ENCODE results near the gene PLXNC1.

Gene PLXNC1

DNA sequence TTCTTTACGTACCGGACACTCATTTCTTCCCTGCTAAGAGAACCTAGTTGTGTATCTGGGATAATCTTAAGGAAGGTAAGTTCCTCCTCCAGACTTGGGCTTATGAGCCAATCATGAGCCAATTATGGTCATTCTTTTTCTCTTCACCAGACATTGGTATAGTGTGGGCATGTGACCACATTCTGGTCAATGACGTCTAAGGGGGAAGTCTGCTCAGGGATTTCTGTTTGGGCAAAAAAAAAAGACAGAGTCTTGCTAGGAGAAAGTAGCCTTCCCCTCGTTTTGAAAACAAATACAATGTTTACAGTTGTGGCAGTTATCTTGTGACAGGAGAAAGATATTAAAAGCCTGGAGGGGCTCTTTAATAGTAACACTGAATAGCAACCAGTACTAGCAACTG lies 20.1 kb upstream of the PLXNC1 start:
- DNase-seq (ENCODE audit: extremely low spot score, insufficient read length, low read depth) (no peak), FAIRE-seq (no peak)

GRCh38 chr12:94133964-94134795 lies 14.2 kb upstream of the PLXNC1 start:
- DNase-seq (ENCODE audit: extremely low spot score, insufficient read length, low read depth): no peak
- FAIRE-seq: peak; percentile 89

- no peak for FAIRE-seq
- DNase-seq (ENCODE audit: extremely low spot score, insufficient read length, low read depth): no peak
These were observed 12.5 kb upstream of the PLXNC1 start for GRCh38 chr12:94135896-94136295.

GRCh38 chr12:94139816-94140215 lies 8.6 kb upstream of the PLXNC1 start:
- no peak for FAIRE-seq
- no peak for DNase-seq (ENCODE audit: extremely low spot score, insufficient read length, low read depth)

GRCh38 chr12:94140556-94140955 lies 7.8 kb upstream of the PLXNC1 start:
- DNase-seq (ENCODE audit: extremely low spot score, insufficient read length, low read depth): no peak

DNA sequence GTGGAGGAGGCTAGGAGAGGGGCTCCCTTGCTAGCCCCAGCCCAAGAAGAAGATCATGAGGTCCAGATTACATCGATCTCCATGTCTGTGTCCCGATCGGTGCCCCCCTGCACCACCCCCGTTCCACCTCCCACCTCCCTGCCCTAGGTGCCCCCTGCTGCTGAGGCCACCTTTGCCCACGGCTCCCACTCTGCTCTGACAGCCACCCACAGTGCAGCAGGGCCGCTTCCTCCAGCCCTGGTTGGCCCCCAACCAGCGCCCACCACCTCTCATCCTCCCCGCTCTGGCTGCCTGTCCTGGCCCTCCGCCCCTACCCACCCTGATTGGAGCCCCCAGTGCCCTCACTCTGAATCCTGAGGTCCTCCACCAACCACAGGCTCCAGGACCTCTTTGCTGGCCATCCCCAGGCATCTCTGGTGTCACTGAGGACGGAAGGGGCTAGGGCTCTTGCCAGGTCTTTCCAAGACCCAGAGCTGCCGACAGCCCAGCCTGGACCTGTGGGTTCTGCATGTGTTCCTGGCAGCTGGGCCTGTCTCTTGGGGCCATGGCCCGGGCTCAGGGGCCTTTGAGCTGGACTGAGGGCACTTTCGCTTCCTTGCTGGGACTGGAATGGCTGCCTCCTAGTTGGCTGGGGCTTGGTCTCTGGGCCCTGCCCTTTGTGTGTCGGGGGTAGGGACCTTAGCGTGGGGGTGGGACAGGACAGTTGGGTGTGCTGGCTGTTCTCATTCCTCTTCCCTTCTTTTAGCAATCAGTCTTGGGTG lies 7.2 kb upstream of the PLXNC1 start:
- no peak for FAIRE-seq
- DNase-seq (ENCODE audit: extremely low spot score, insufficient read length, low read depth): no peak

More at GRCh38 chr12:94140556-94140955, 7.8 kb upstream of the PLXNC1 start:
- FAIRE-seq: peak; percentile 39

DNA sequence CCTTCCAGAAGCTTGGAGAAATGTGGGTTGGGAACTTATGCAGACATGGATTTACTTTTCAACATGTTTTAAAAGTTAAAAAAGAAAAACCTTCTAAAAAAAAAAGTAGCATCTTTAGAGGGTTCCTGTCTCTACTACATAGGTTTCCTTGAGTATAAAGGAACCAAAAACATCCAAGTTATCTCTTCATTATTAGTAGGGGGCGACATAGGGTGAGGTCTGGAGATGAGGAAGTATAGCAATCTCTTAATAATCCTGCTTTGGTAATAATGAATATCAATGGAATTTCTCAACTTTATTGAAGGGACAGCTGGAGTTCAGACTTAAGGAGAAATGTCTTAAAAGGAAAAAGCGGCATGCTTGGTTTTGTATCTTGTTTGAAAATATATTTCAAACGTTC lies 6.5 kb upstream of the PLXNC1 start:
- DNase-seq (ENCODE audit: extremely low spot score, insufficient read length, low read depth): no peak
- FAIRE-seq: no peak

DNA sequence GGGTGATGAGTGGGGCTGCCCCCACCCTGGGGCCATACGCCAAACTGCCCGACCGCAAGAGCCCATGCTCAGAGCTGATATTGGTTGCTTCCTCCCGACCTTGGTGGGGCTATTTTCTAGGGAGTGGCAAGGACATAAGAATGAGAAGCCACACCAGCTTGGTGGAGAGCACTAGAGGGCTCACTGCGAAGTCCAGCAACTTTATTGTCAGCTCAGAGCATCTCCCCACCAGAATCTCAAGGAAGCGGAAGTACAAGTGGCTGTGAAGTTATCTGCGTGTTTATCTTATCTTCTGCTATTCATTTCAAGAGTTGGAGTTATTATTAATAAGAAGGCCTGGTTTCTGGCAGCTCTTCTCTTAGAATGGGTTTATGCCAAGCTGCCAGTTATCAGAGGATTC lies 4.9 kb upstream of the PLXNC1 start:
- DNase-seq (ENCODE audit: extremely low spot score, insufficient read length, low read depth) (no peak), FAIRE-seq (no peak)

DNA sequence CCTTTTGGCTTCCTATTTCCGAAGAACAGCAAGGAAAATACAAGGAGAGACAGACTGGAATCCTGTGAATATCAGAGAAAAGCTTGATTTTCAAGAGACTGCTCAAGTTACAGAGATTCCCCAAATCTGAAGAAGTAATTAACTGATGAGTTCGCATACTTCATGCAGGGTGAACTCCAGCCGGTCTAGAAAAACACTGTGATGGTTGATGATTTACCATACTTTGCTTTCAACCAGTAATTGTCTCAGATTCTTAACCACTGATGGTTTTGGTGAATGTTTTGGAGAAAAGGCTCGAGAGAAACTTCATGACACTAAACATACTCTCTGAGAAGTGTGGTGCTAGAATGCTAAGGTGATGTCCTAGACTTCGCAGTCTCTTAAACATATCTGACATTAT lies 4.4 kb upstream of the PLXNC1 start:
- no peak for DNase-seq (ENCODE audit: extremely low spot score, insufficient read length, low read depth)
- FAIRE-seq: peak; percentile 67

DNA sequence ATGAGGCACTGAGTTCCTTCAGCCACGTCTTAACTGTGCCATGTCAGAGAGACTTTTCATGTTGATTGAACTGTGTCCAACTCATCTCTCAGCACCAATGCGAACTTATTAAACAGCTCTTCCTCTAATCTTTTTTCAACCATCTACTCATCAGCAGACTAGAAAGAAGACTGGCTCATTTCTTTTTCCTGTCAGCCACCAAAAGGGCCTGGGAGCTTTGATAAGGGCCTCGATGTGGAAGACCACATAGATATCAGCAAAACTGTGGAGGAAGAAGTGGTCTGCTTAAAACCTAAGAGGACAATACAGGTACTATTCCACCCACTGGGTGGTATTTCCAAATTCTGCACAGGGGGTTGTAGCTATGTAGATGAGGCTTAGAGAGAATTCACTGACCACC lies 3.6 kb upstream of the PLXNC1 start:
- no peak for FAIRE-seq
- DNase-seq (ENCODE audit: extremely low spot score, insufficient read length, low read depth): no peak

- FAIRE-seq (no peak), DNase-seq (ENCODE audit: extremely low spot score, insufficient read length, low read depth) (no peak)
These were observed 3.0 kb upstream of the PLXNC1 start for GRCh38 chr12:94145191-94145983.

DNA sequence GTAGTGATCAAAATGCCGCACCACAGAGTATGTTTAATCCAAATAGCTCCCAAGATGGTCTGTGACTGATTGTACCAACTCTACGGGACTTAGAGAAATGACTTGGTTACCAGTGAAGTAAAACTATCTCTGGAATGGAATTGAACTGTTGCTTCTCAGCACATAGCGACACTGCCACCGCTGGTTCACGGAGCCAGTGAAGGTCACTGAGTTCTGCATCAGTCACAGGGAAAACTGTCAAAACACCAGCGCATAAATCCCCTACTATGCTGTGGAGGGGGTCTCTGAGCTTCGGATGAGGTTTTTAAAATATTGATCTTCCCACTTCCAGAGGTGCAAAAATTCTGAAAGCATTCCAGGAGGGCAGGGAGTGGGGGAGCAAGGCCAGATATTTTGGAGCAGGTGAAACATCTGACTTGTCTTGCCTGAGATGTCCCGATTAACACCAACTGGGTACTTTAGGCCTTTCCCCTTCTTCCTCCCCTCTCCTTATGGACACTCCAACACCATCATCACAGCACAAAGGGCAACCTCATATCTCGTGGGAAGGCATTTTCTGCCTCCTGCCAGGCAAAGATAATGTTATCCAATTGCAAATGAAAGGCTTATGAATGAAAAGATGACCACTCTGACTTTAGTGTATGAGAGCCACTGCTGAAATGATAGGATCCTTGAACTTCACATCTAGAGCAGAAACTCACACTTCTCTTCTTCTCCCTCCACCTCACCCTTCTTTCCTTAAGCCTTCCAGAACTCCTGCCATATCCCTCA lies 2.0 kb upstream of the PLXNC1 start:
- DNase-seq (ENCODE audit: extremely low spot score, insufficient read length, low read depth): no peak
- peak; percentile 18 for FAIRE-seq

DNA sequence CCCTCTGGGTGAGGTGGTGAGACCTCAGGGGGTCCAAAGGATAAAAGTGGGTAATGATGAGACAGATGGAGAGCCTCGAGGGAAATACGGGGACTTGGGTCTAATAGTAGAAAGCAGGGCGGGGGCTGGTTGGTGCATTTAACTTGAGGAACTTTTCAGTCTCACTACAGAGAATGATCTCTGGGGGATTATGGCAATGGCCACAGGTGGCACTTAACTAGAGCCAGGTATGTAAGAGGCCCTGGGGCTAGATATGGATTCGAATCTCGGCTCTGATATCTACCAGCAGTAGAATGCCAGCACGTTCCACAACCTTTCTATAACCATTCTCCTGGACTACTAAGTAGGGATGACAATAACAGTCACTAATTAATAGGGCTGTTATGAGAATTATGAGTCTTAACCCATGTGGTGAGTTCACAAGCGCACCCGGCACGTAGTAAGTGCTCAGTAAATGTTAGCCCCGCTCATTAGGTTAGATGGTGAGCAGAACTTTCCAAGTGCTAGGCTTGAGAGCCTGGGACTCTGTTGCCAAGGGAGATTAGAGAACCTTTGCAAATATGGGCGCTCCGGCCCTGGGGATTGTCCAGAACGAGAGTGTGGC lies 888 bp upstream of the PLXNC1 start:
- FAIRE-seq (no peak), DNase-seq (ENCODE audit: extremely low spot score, insufficient read length, low read depth) (no peak)

DNA sequence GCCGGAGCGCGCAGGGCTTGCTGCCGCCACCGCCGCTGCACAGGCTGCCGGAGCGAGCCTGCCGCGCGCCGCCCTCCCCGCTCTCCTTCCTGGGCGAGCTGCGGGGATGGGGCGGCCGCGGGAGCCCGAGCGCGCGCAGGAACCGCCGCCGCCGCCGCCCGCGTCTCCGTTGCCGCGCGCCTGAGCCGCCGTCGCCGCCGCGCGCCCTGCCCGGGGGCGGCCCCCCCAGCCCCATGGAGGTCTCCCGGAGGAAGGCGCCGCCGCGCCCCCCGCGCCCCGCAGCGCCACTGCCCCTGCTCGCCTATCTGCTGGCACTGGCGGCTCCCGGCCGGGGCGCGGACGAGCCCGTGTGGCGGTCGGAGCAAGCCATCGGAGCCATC lies 352 bp downstream of the PLXNC1 start:
- FAIRE-seq (no peak), DNase-seq (ENCODE audit: extremely low spot score, insufficient read length, low read depth) (no peak)

DNA sequence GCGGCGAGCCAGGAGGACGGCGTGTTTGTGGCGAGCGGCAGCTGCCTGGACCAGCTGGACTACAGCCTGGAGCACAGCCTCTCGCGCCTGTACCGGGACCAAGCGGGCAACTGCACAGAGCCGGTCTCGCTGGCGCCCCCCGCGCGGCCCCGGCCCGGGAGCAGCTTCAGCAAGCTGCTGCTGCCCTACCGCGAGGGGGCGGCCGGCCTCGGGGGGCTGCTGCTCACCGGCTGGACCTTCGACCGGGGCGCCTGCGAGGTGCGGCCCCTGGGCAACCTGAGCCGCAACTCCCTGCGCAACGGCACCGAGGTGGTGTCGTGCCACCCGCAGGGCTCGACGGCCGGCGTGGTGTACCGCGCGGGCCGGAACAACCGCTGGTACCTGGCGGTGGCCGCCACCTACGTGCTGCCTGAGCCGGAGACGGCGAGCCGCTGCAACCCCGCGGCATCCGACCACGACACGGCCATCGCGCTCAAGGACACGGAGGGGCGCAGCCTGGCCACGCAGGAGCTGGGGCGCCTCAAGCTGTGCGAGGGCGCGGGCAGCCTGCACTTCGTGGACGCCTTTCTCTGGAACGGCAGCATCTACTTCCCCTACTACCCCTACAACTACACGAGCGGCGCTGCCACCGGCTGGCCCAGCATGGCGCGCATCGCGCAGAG lies 873 bp downstream of the PLXNC1 start:
- DNase-seq (ENCODE audit: extremely low spot score, insufficient read length, low read depth) (no peak), FAIRE-seq (no peak)

DNA sequence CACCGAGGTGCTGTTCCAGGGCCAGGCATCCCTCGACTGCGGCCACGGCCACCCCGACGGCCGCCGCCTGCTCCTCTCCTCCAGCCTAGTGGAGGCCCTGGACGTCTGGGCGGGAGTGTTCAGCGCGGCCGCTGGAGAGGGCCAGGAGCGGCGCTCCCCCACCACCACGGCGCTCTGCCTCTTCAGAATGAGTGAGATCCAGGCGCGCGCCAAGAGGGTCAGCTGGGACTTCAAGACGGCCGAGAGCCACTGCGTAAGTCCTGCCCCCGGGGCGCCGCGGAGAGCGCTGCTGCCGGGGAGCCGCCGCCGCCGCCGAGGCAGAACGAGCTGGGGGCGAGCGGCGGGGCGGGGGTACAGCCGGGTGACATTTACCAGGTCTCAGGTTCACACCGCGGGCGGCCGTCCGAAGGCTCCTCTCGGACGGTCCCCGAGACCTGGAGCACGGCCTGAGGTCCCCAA lies 1.4 kb downstream of the PLXNC1 start:
- FAIRE-seq (no peak), DNase-seq (ENCODE audit: extremely low spot score, insufficient read length, low read depth) (no peak)

- FAIRE-seq (peak; percentile 76), DNase-seq (ENCODE audit: extremely low spot score, insufficient read length, low read depth) (no peak)
These were observed 2.1 kb downstream of the PLXNC1 start for GRCh38 chr12:94150240-94151121.

GRCh38 chr12:94151582-94151981 lies 3.2 kb downstream of the PLXNC1 start:
- FAIRE-seq (peak; percentile 63), DNase-seq (ENCODE audit: extremely low spot score, insufficient read length, low read depth) (no peak)

All from GM18507 (cell line).